Stimulated activated naive CD4-positive, alpha-beta T cell treated with Interleukin-2 at 50 U/mL for 16 hours (primary cell): ENCODE data around the gene FSTL5.

Experiments used
- DNase-seq: peaks from one replicate; lab custom pipeline; 2025; lab: John Stamatoyannopoulos, UW

Gene FSTL5

GRCh38 chr4:161704040-161704439 lies 459.8 kb downstream of the FSTL5 start:
- no peak for DNase-seq

- DNase-seq = no peak
These were observed 461.5 kb downstream of the FSTL5 start for GRCh38 chr4:161702287-161702686.

GRCh38 chr4:161696944-161697343 lies 466.9 kb downstream of the FSTL5 start:
- no peak for DNase-seq

GRCh38 chr4:161680146-161680545 lies 483.7 kb downstream of the FSTL5 start:
- DNase-seq = no peak

GRCh38 chr4:161664740-161665139 lies 499.1 kb downstream of the FSTL5 start:
- no peak for DNase-seq

- DNase-seq = no peak
These were observed 500.0 kb downstream of the FSTL5 start for GRCh38 chr4:161663844-161664243.

- DNase-seq = no peak
These were observed 505.1 kb downstream of the FSTL5 start for GRCh38 chr4:161658676-161659075.

GRCh38 chr4:161657616-161658015 lies 506.2 kb downstream of the FSTL5 start:
- DNase-seq = no peak

- no peak for DNase-seq
These were observed 507.2 kb downstream of the FSTL5 start for GRCh38 chr4:161656594-161656993.

- DNase-seq = no peak
These were observed 508.7 kb downstream of the FSTL5 start for GRCh38 chr4:161655148-161655547.

GRCh38 chr4:161653697-161654096 lies 510.1 kb downstream of the FSTL5 start:
- DNase-seq = no peak

GRCh38 chr4:161651586-161651985 lies 512.2 kb downstream of the FSTL5 start:
- DNase-seq = no peak

GRCh38 chr4:161650812-161651211 lies 513.0 kb downstream of the FSTL5 start:
- DNase-seq = no peak

GRCh38 chr4:161647757-161648156 lies 516.0 kb downstream of the FSTL5 start:
- DNase-seq = no peak

GRCh38 chr4:161642708-161643107 lies 521.1 kb downstream of the FSTL5 start:
- no peak for DNase-seq

- no peak for DNase-seq
These were observed 533.9 kb downstream of the FSTL5 start for GRCh38 chr4:161629694-161630441.

- no peak for DNase-seq
These were observed 559.1 kb downstream of the FSTL5 start for GRCh38 chr4:161604516-161605300.

GRCh38 chr4:161601011-161601410 lies 562.8 kb downstream of the FSTL5 start:
- no peak for DNase-seq

GRCh38 chr4:161595230-161595771 lies 568.5 kb downstream of the FSTL5 start:
- DNase-seq = no peak

GRCh38 chr4:161585011-161585410 lies 578.8 kb downstream of the FSTL5 start:
- DNase-seq = no peak

- DNase-seq = no peak
These were observed 580.3 kb downstream of the FSTL5 start for GRCh38 chr4:161583549-161583948.

- DNase-seq = no peak
These were observed 582.3 kb downstream of the FSTL5 start for GRCh38 chr4:161581262-161582230.
